Measurements from ENCODE around the gene RASA4B.

- TF ChIP-seq, protein P1, sequence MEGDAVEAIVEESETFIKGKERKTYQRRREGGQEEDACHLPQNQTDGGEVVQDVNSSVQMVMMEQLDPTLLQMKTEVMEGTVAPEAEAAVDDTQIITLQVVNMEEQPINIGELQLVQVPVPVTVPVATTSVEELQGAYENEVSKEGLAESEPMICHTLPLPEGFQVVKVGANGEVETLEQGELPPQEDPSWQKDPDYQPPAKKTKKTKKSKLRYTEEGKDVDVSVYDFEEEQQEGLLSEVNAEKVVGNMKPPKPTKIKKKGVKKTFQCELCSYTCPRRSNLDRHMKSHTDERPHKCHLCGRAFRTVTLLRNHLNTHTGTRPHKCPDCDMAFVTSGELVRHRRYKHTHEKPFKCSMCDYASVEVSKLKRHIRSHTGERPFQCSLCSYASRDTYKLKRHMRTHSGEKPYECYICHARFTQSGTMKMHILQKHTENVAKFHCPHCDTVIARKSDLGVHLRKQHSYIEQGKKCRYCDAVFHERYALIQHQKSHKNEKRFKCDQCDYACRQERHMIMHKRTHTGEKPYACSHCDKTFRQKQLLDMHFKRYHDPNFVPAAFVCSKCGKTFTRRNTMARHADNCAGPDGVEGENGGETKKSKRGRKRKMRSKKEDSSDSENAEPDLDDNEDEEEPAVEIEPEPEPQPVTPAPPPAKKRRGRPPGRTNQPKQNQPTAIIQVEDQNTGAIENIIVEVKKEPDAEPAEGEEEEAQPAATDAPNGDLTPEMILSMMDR (conservative IDR thresholded peaks at IDR 0.05; ENCODE audit: low read depth, low read length) = no peak
- TF ChIP-seq RCOR1 (IDR thresholded peaks at IDR 0.05; ENCODE audit: insufficient replicate concordance, low read length) (no peak), POLR2A (IDR thresholded peaks at IDR 0.05; ENCODE audit: low read depth, low read length) (no peak), USF2 (IDR thresholded peaks at IDR 0.05; ENCODE audit: low read depth, low read length) (no peak), MAZ (IDR thresholded peaks at IDR 0.05; ENCODE audit: borderline replicate concordance, low read depth, low read length) (no peak), BHLHE40 (IDR thresholded peaks at IDR 0.05; ENCODE audit: low read depth, low read length) (no peak), MAFK (IDR thresholded peaks at IDR 0.05; ENCODE audit: low read depth, low read length) (no peak), SMC3 (IDR thresholded peaks at IDR 0.05; ENCODE audit: low read depth, low read length) (no peak), CHD1 (IDR thresholded peaks at IDR 0.05; ENCODE audit: low read depth, low read length) (no peak), CEBPB (IDR thresholded peaks at IDR 0.05; ENCODE audit: low read depth, low read length) (no peak), NFE2L2 (IDR thresholded peaks at IDR 0.05; ENCODE audit: low read depth, low read length) (no peak)
These were observed 48.1 kb downstream of the RASA4B start for GRCh38 chr7:102469351-102469971.
